Neural cell (in vitro differentiated cells): ENCODE results near the gene FOLR2. TPM values are rescaled to one million over a fixed set of nuclear protein-coding genes. Genes with fewer than 3 reads are reported as not detected.
"Not testable (repeated sequence)": the region's sequence is repeated elsewhere in the genome, so short reads cannot be mapped to it uniquely, and the experiment has no call there.

Source experiments
- H2AFZ ChIP-seq: fragments of 200-600, 300-800 bp; sonication (generic), shearing (Covaris generic); 2 replicates; pipeline ENCODE4 v1.6.0; 2014; ENCODE audit warnings: low read depth, mild to moderate bottlenecking, antibody characterized with exemption, low read length, moderate library complexity
- H3F3A ChIP-seq: fragments of 200-600 bp; shearing (Covaris generic); 2 replicates; pipeline ENCODE4 v1.6.1; 2016; ENCODE audit warnings: mild to moderate bottlenecking, moderate library complexity, mixed read lengths, antibody characterized with exemption, low read length; ENCODE audit not compliant: insufficient read depth, poor library complexity, severe bottlenecking
- H3K27ac ChIP-seq: fragments of 200-600, 300-800 bp; sonication (generic), shearing (Covaris generic); 2 replicates; pipeline ENCODE4 v1.5.1; 2014; ENCODE audit warnings: mild to moderate bottlenecking, low read length, moderate library complexity
- H3K27me3 ChIP-seq: fragments of 300-800, 200-600 bp; sonication (generic), shearing (Covaris generic); 2 replicates; pipeline ENCODE4 v1.6.0; 2014; ENCODE audit warnings: mild to moderate bottlenecking, low read depth, low read length, moderate library complexity; ENCODE audit not compliant: insufficient read depth
- H3K36me3 ChIP-seq: fragments of 300-800, 200-600 bp; sonication (generic), shearing (Covaris generic); 2 replicates; pipeline ENCODE4 v1.5.1; 2014; ENCODE audit warnings: mild to moderate bottlenecking, antibody characterized with exemption, low read length, moderate library complexity; ENCODE audit not compliant: insufficient read depth
- H3K4me2 ChIP-seq: fragments of 300-800, 200-600 bp; sonication (generic), shearing (Covaris generic); 2 replicates; pipeline ENCODE4 v1.6.0; 2014; ENCODE audit warnings: mild to moderate bottlenecking, low read length
- H3K4me3 ChIP-seq: fragments of 300-800, 200-600 bp; sonication (generic), shearing (Covaris generic); 2 replicates; pipeline ENCODE4 v1.5.1; 2014; ENCODE audit warnings: mild to moderate bottlenecking, low read length, moderate library complexity
- H3K79me2 ChIP-seq: fragments of 200-600 bp; shearing (Covaris generic); replicated peaks from 2 replicates; pipeline ENCODE4 v1.6.0; 2014; ENCODE audit warnings: mild to moderate bottlenecking, low read length, moderate library complexity; ENCODE audit not compliant: insufficient read depth
- H3K9ac ChIP-seq: fragments of 300-800, 200-600 bp; sonication (generic), shearing (Covaris generic); 2 replicates; pipeline ENCODE4 v1.6.1; 2016; ENCODE audit warnings: mild to moderate bottlenecking, low read length, mixed read lengths
- H3K9me2 ChIP-seq: fragments of 200-600 bp; shearing (Covaris generic); 2 replicates; pipeline ENCODE4 v1.6.1; 2016; ENCODE audit warnings: mild to moderate bottlenecking, low read length, mixed read lengths; ENCODE audit not compliant: insufficient read depth
- H3K9me3 ChIP-seq: fragments of 200-600, 300-800 bp; sonication (generic), shearing (Covaris generic); 2 replicates; pipeline ENCODE4 v1.6.1; 2016; ENCODE audit warnings: mild to moderate bottlenecking, mixed run types, low read length, moderate library complexity, mixed read lengths
- H4K20me1 ChIP-seq: fragments of 200-600 bp; shearing (Covaris generic); 2 replicates; pipeline ENCODE4 v1.6.1; 2016; ENCODE audit warnings: mild to moderate bottlenecking, mixed run types; ENCODE audit not compliant: insufficient read depth
- CTCF ChIP-seq: fragments of 450-650 bp; IDR thresholded peaks from 2 replicates; pipeline ENCODE4 v1.5.1; 2014; ENCODE audit warnings: antibody characterized with exemption, mild to moderate bottlenecking, moderate library complexity; ENCODE audit not compliant: poor library complexity, severe bottlenecking
- EP300 ChIP-seq: fragments of 450-650 bp; conservative IDR thresholded peaks from 2 replicates; pipeline ENCODE4 v1.6.1; 2014; ENCODE audit warnings: antibody characterized with exemption, mild to moderate bottlenecking, moderate library complexity; ENCODE audit not compliant: poor library complexity, severe bottlenecking
- EZH2 ChIP-seq: fragments of 200-600, 300-800 bp; shearing (Covaris generic), sonication (generic); IDR thresholded peaks from 2 replicates; pipeline ENCODE4 v1.6.1; 2014; ENCODE audit warnings: antibody characterized with exemption, low read length, borderline replicate concordance, mild to moderate bottlenecking; ENCODE audit not compliant: insufficient read depth, poor library complexity, severe bottlenecking
- MXI1 ChIP-seq: fragments of 450-650 bp; conservative IDR thresholded peaks from 2 replicates; pipeline ENCODE4 v1.6.1; 2014; ENCODE audit warnings: antibody characterized with exemption, mild to moderate bottlenecking; ENCODE audit not compliant: poor library complexity, severe bottlenecking
- POLR2AphosphoS5 ChIP-seq: IDR thresholded peaks from 2 replicates; pipeline ENCODE4 v1.6.1; 2012
- RAD21 ChIP-seq: fragments of 450-650 bp; conservative IDR thresholded peaks from 2 replicates; pipeline ENCODE4 v1.6.1; 2014; ENCODE audit warnings: antibody characterized with exemption, mild to moderate bottlenecking, moderate library complexity
- REST ChIP-seq: IDR thresholded peaks from 2 replicates; pipeline ENCODE4 v1.6.1; 2012; ENCODE audit warnings: borderline replicate concordance
- SMC3 ChIP-seq: fragments of 450-650 bp; conservative IDR thresholded peaks from 2 replicates; pipeline ENCODE4 v1.6.1; 2014; ENCODE audit warnings: antibody characterized with exemption, mild to moderate bottlenecking, moderate library complexity; ENCODE audit not compliant: poor library complexity
- TAF1 ChIP-seq: IDR thresholded peaks from 2 replicates; pipeline ENCODE4 v1.6.1; 2012; ENCODE audit warnings: low read depth
- polyA minus RNA-seq: library from RNA; depleted of rRNA, polyadenylated mRNA; stranded (reverse); fragments of >200 nt; gene quantifications from 2 replicates; pipeline ENCODE4 v1.2.3, GENCODE V29; 2014
- polyA plus RNA-seq: library from polyadenylated mRNA; depleted of rRNA; stranded (reverse); fragments of >200 nt; gene quantifications from 2 replicates; pipeline ENCODE4 v1.2.3, GENCODE V29; 2014

FOLR2 gene
- polyA plus RNA-seq (not detected in 2 replicates), polyA minus RNA-seq (not detected in 2 replicates)

GRCh38 chr11:72216638-72217037 is at the start of gene FOLR2:
TSS of gene FOLR2 (plus strand) at chr11:72216794. CDS start at chr11:72218585, 1,791 bp downstream.
- no peak within 1 kb of the TSS for H3K4me3 ChIP-seq
- TF ChIP-seq EP300, result no peak
- TF ChIP-seq RAD21, result no peak
- TF ChIP-seq CTCF, result no peak
- no peak for TF ChIP-seq SMC3
- no peak for TF ChIP-seq REST
- no peak for TF ChIP-seq POLR2AphosphoS5
- TF ChIP-seq TAF1, result no peak
- no peak for TF ChIP-seq EZH2
- no peak for TF ChIP-seq MXI1
- H3F3A ChIP-seq, result no peaks in the 10 kb centered on the region
- no peaks in the 10 kb centered on the region for H4K20me1 ChIP-seq
- H3K27ac ChIP-seq, result no peak within 1 kb of the TSS
- H3K36me3 ChIP-seq, result no peaks in the 10 kb centered on the region
- H3K27me3 ChIP-seq, result no peaks in the 10 kb centered on the region
- no peaks in the 10 kb centered on the region for H3K9me3 ChIP-seq
- no peaks in the 10 kb centered on the region for H3K9me2 ChIP-seq
- no peak within 1 kb of the TSS for H2AFZ ChIP-seq
- H3K4me2 ChIP-seq, result no peak within 1 kb of the TSS
- H3K79me2 ChIP-seq, result no peaks in the 10 kb centered on the region
- no peak within 1 kb of the TSS for H3K9ac ChIP-seq

GRCh38 chr11:72169046-72169555 is 47.5 kb upstream of the FOLR2 start:
- H3K36me3 ChIP-seq, H3K27me3 ChIP-seq, H3K27ac ChIP-seq, H3K9me2 ChIP-seq, H4K20me1 ChIP-seq, H3K4me2 ChIP-seq, H3K9me3 ChIP-seq, H3K4me3 ChIP-seq, H2AFZ ChIP-seq, H3K79me2 ChIP-seq, H3F3A ChIP-seq, H3K9ac ChIP-seq: not testable (repeated sequence)

- not testable (repeated sequence) for H3K27me3 ChIP-seq, H3K4me2 ChIP-seq, H3K79me2 ChIP-seq, H3K9me3 ChIP-seq, H3K36me3 ChIP-seq, H3K27ac ChIP-seq, H3K9me2 ChIP-seq, H3F3A ChIP-seq, H4K20me1 ChIP-seq, H2AFZ ChIP-seq, H3K9ac ChIP-seq, H3K4me3 ChIP-seq
Measured at GRCh38 chr11:72169754-72170153, 46.8 kb upstream of the FOLR2 start.

- not testable (repeated sequence) for H3K9ac ChIP-seq, H3K27ac ChIP-seq, H3K36me3 ChIP-seq, H4K20me1 ChIP-seq, H3K4me3 ChIP-seq, H3F3A ChIP-seq, H3K79me2 ChIP-seq, H2AFZ ChIP-seq, H3K27me3 ChIP-seq, H3K4me2 ChIP-seq, H3K9me3 ChIP-seq, H3K9me2 ChIP-seq
Measured at GRCh38 chr11:72172043-72172442, 44.6 kb upstream of the FOLR2 start.
